Measurements from ENCODE around the gene ZNF407.

The ZNF407 gene

GRCh38 chr18:74626049-74626874 lies 28.6 kb downstream of the ZNF407 start:
- no peak for DNase-seq (ENCODE audit: low read depth)

GRCh38 chr18:74630804-74631203 lies 33.1 kb downstream of the ZNF407 start:
- DNase-seq (ENCODE audit: low read depth) = no peak

- no peak for DNase-seq (ENCODE audit: low read depth)
Measured at GRCh38 chr18:74631212-74631611, 33.5 kb downstream of the ZNF407 start.

GRCh38 chr18:74631623-74632350 lies 34.1 kb downstream of the ZNF407 start:
- DNase-seq (ENCODE audit: low read depth) = peak; percentile 45

- no peak for DNase-seq (ENCODE audit: low read depth)
Measured at GRCh38 chr18:74632351-74632679, 34.6 kb downstream of the ZNF407 start.

GRCh38 chr18:74632856-74633255 lies 35.2 kb downstream of the ZNF407 start:
- DNase-seq (ENCODE audit: low read depth) = no peak

- DNase-seq (ENCODE audit: low read depth) = no peak
Measured at GRCh38 chr18:74633652-74634352, 36.1 kb downstream of the ZNF407 start.

- DNase-seq (ENCODE audit: low read depth) = no peak
Measured at GRCh38 chr18:74635224-74635975, 37.7 kb downstream of the ZNF407 start.

- no peak for DNase-seq (ENCODE audit: low read depth)
Measured at GRCh38 chr18:74637070-74637469, 39.4 kb downstream of the ZNF407 start.

GRCh38 chr18:74638210-74638609 lies 40.5 kb downstream of the ZNF407 start:
- no peak for DNase-seq (ENCODE audit: low read depth)

GRCh38 chr18:74644713-74645112 lies 47.0 kb downstream of the ZNF407 start:
- DNase-seq (ENCODE audit: low read depth) = no peak

- no peak for DNase-seq (ENCODE audit: low read depth)
Measured at GRCh38 chr18:74645679-74646078, 48.0 kb downstream of the ZNF407 start.

GRCh38 chr18:74651327-74652128 lies 53.9 kb downstream of the ZNF407 start:
- DNase-seq (ENCODE audit: low read depth) = no peak

- DNase-seq (ENCODE audit: low read depth) = no peak
Measured at GRCh38 chr18:74652392-74652988, 54.8 kb downstream of the ZNF407 start.

- no peak for DNase-seq (ENCODE audit: low read depth)
Measured at GRCh38 chr18:74654638-74655037, 57.0 kb downstream of the ZNF407 start.

- DNase-seq (ENCODE audit: low read depth) = no peak
Measured at GRCh38 chr18:74661008-74661407, 63.3 kb downstream of the ZNF407 start.

- DNase-seq (ENCODE audit: low read depth) = no peak
Measured at GRCh38 chr18:74661691-74662090, 64.0 kb downstream of the ZNF407 start.

- DNase-seq (ENCODE audit: low read depth) = no peak
Measured at GRCh38 chr18:74662622-74663021, 65.0 kb downstream of the ZNF407 start.

- DNase-seq (ENCODE audit: low read depth) = no peak
Measured at GRCh38 chr18:74665346-74665745, 67.7 kb downstream of the ZNF407 start.

- no peak for DNase-seq (ENCODE audit: low read depth)
Measured at GRCh38 chr18:74665905-74666304, 68.2 kb downstream of the ZNF407 start.

All from GM04503 (cell line).